Loucy (cell line): ENCODE results near the gene GDF7.

ENCODE experiments used
- H2AFZ ChIP-seq: fragments of 200-600 bp; sonication (generic); 2 replicates; pipeline ENCODE4 v1.6.0; 2016; ENCODE audit warnings: antibody characterized with exemption, mild to moderate bottlenecking, low read length, moderate library complexity
- H3F3A ChIP-seq: fragments of 200-600 bp; 2 replicates; pipeline ENCODE4 v1.6.0; 2016; ENCODE audit warnings: antibody characterized with exemption, low read depth, mild to moderate bottlenecking
- H3K27me3 ChIP-seq: fragments of 200-600 bp; sonication (generic); 2 replicates; pipeline ENCODE4 v1.6.1; 2014; ENCODE audit warnings: low read length, mild to moderate bottlenecking; ENCODE audit not compliant: insufficient read depth, poor library complexity, severe bottlenecking
- H3K36me3 ChIP-seq: fragments of 200-600 bp; sonication (generic); 2 replicates; pipeline ENCODE4 v1.6.1; 2016; ENCODE audit warnings: low read length; ENCODE audit not compliant: insufficient read depth
- H3K4me1 ChIP-seq: fragments of 200-600 bp; sonication (generic); 2 replicates; pipeline ENCODE4 v1.5.1; 2014; ENCODE audit warnings: low read length, mild to moderate bottlenecking; ENCODE audit not compliant: insufficient read depth, poor library complexity, severe bottlenecking
- H3K4me2 ChIP-seq: fragments of 200-600 bp; sonication (generic); 2 replicates; pipeline ENCODE4 v1.6.0; 2014; ENCODE audit warnings: antibody characterized with exemption, low read length, low read depth, mild to moderate bottlenecking; ENCODE audit not compliant: poor library complexity, severe bottlenecking
- H3K4me3 ChIP-seq: fragments of 200-600 bp; sonication (generic); 2 replicates; pipeline ENCODE4 v1.5.1; 2014; ENCODE audit warnings: low read length, mild to moderate bottlenecking, mixed read lengths; ENCODE audit not compliant: poor library complexity, severe bottlenecking
- H3K79me2 ChIP-seq: fragments of 200-600 bp; sonication (generic); 2 replicates; pipeline ENCODE4 v1.6.1; 2014; ENCODE audit warnings: low read length; ENCODE audit not compliant: insufficient read depth
- H3K9ac ChIP-seq: fragments of 200-600 bp; sonication (generic); 2 replicates; pipeline ENCODE4 v1.6.0; 2014; ENCODE audit warnings: mild to moderate bottlenecking, low read depth, low read length, moderate library complexity; ENCODE audit not compliant: poor library complexity, severe bottlenecking
- H3K9me2 ChIP-seq: fragments of 200-600 bp; sonication (generic); replicated peaks from 2 replicates; pipeline ENCODE4 v1.6.1; 2016; ENCODE audit warnings: low read depth, low read length, mixed read lengths
- H3K9me3 ChIP-seq: fragments of 200-600 bp; sonication (generic); 2 replicates; pipeline ENCODE4 v1.6.1; 2014; ENCODE audit warnings: mild to moderate bottlenecking, antibody characterized with exemption, low read length, low read depth; ENCODE audit not compliant: insufficient read depth
- H4K20me1 ChIP-seq: fragments of 200-600 bp; sonication (generic); 2 replicates; pipeline ENCODE4 v1.6.0; 2014; ENCODE audit warnings: antibody characterized with exemption, low read length, mild to moderate bottlenecking; ENCODE audit not compliant: insufficient read depth, poor library complexity, severe bottlenecking
- EZH2phosphoT487 ChIP-seq: fragments of 200-600 bp; IDR thresholded peaks from 2 replicates; pipeline ENCODE4 v1.6.1; 2018; ENCODE audit warnings: antibody characterized with exemption, mild to moderate bottlenecking, moderate library complexity, borderline replicate concordance
- TF ChIP-seq, protein P1 (sequence below): fragments of 200-600 bp; sonication (generic); conservative IDR thresholded peaks from 2 replicates; pipeline ENCODE4 v1.5.1; 2014; ENCODE audit warnings: mild to moderate bottlenecking, antibody characterized with exemption, low read length

The GDF7 gene

DNA sequence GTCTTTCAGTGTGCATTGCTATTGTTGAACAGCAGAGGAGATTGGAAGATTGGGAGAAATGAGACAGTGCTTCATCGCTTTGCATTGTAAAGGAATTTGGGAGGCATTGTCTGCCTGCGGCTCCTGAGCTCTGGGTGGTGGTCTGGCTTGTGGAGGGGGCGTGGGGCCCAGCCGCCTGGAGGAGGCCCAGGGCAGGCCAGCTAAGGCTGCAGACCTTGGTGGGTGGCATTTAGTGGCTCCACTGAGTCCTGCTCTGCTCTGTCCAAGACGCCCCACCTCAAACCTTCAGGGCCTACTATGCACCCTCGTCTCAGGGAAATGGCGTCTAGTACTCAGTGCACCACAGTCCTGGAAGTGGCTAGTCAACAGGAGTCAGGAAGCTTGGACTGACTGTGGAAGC is 10.4 kb upstream of the GDF7 start:
- H2AFZ ChIP-seq, result no peak overlapping the region
- no peaks in the 10 kb centered on the region for H3K27me3 ChIP-seq
- H3K4me1 ChIP-seq, result peaks cover 52% of the 10 kb centered on the region
- no peaks in the 10 kb centered on the region; the same call in 1 of the 2 replicates for H3F3A ChIP-seq
- no peaks in the 10 kb centered on the region for H3K9me3 ChIP-seq
- H3K4me3 ChIP-seq, result no peak overlapping the region
- H4K20me1 ChIP-seq, result no peaks in the 10 kb centered on the region
- H3K79me2 ChIP-seq, result no peaks in the 10 kb centered on the region
- H3K9ac ChIP-seq, result no peak overlapping the region
- no peaks in the 10 kb centered on the region for H3K36me3 ChIP-seq
- no peak overlapping the region for H3K4me2 ChIP-seq
- no peaks in the 10 kb centered on the region for H3K9me2 ChIP-seq
- no peak for TF ChIP-seq EZH2phosphoT487
- TF ChIP-seq, protein P1, sequence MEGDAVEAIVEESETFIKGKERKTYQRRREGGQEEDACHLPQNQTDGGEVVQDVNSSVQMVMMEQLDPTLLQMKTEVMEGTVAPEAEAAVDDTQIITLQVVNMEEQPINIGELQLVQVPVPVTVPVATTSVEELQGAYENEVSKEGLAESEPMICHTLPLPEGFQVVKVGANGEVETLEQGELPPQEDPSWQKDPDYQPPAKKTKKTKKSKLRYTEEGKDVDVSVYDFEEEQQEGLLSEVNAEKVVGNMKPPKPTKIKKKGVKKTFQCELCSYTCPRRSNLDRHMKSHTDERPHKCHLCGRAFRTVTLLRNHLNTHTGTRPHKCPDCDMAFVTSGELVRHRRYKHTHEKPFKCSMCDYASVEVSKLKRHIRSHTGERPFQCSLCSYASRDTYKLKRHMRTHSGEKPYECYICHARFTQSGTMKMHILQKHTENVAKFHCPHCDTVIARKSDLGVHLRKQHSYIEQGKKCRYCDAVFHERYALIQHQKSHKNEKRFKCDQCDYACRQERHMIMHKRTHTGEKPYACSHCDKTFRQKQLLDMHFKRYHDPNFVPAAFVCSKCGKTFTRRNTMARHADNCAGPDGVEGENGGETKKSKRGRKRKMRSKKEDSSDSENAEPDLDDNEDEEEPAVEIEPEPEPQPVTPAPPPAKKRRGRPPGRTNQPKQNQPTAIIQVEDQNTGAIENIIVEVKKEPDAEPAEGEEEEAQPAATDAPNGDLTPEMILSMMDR, result no peak

DNA sequence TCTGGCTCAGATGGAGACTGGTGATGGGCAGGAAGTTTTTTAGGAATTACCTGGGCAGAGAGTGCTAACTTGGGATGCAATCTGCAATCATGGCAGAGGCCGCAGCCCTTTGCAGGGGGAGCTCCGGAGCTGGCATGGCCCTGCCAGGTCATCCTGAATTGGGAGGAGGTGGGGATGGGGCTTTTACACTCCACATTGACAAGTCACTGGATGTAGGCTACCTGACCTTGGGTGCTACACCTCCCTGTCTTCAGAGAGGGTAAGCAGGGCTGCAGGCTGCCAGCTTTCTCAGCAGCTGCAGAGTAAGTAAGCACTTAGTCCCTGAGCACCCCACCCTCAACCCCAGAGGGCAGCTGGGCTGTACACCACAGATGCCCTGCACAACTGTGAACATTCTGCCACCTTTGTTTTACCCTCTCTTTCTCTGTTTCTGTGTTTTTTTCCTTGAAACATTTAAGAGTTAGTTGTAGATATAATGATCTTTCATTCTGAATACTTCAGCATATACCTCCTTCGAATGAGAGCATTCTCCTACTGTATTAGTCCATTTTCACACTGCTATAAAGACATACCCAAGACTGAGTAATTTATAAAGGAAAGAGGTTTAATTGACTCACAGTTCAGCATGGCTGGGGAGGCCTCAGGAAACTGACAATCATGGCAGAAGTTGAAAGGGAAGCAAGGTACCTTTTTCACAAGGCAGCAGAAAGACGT is 9.3 kb upstream of the GDF7 start:
- H3K27me3 ChIP-seq, result no peaks in the 10 kb centered on the region
- no peaks in the 10 kb centered on the region for H3K9me2 ChIP-seq
- H3K79me2 ChIP-seq, result no peaks in the 10 kb centered on the region
- TF ChIP-seq, protein P1, result no peak
- no peak for TF ChIP-seq EZH2phosphoT487
- no peaks in the 10 kb centered on the region for H3K36me3 ChIP-seq
- no peak overlapping the region for H3K4me2 ChIP-seq
- no peak overlapping the region for H2AFZ ChIP-seq
- no peaks in the 10 kb centered on the region for H3F3A ChIP-seq
- peaks cover 41% of the 10 kb centered on the region for H3K4me1 ChIP-seq
- no peaks in the 10 kb centered on the region for H4K20me1 ChIP-seq
- H3K9ac ChIP-seq, result no peak overlapping the region
- no peaks in the 10 kb centered on the region for H3K9me3 ChIP-seq
- H3K4me3 ChIP-seq, result no peak overlapping the region

DNA sequence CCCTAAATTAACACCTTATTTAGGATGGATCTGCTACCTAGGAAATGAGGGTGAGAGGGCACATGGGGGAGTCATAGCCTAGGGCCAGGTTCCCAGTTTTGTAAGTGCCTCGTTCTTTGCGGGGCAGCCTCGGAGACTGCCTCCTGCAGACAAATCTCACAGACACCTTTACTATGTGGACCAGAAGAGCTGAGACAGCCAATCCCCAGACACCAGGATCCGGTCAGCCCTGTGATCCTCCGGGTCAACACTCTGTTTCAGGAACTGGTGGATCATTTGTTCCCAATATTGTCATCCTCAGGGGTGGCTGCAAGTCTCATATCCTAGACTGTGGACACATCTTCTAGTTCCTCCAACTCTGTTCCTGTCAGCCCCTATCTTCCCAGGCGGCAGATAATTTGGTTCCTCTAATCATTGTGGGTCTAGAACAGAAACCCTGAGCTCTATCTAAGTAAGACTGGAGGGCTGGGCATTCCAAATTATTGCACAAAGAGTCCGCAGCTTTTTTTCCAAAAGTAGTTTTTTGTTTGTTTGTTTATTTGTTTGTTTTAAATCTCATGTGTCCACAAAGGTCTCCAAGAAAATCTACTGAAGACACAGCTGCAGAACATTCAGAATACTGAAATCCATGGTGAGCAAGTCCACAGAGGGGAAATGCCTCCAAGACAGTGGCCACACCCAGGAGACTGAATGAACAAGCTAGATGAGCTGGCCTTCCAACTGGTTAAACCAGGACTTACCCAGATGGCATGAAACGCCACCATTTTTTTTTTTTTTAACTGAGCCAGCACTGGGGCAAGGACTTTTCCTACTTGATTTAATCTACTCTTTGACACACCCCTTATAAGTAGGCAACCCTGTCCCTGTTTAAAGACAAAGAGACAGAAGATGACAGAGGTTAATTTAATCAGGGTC is 6.2 kb upstream of the GDF7 start:
- Histone ChIP-seq H4K20me1 (no peaks in the 10 kb centered on the region), H3F3A (no peaks in the 10 kb centered on the region), H2AFZ (no peak overlapping the region; the same call in 1 of the 2 replicates), H3K36me3 (no peaks in the 10 kb centered on the region), H3K4me3 (no peak overlapping the region), H3K4me2 (no peak overlapping the region), H3K9me2 (no peaks in the 10 kb centered on the region), H3K9ac (no peak overlapping the region), H3K27me3 (no peaks in the 10 kb centered on the region), H3K79me2 (no peaks in the 10 kb centered on the region), H3K4me1 (peaks cover 10% of the 10 kb centered on the region), H3K9me3 (no peaks in the 10 kb centered on the region)
- TF ChIP-seq, protein P1, result no peak
- TF ChIP-seq EZH2phosphoT487, result no peak
